OCI-LY7 (cell line): ENCODE data around the gene TMEM87A. TPM values are rescaled to one million over a fixed set of nuclear protein-coding genes. Genes with fewer than 3 reads are reported as not detected.

Experiments
- BruUV-seq: library from RNA; stranded (reverse); fragments of 400-500 nt; replicated peaks from 2 replicates; lab custom pipeline; 2021; lab: Mats Ljungman, UMichigan
- CTCF ChIA-PET: fragments of 300-600 bp; sonication (Branson Sonifier 250); formaldehyde crosslinking; loops from one replicate; lab custom pipeline; 2022; ENCODE audit warnings: antibody characterized with exemption; ENCODE audit not compliant: unreplicated experiment; lab: Charles Lee
- POLR2A ChIA-PET: fragments of 300-600 bp; sonication (Branson Sonifier 250); formaldehyde crosslinking; loops from one replicate; lab custom pipeline; 2022; ENCODE audit warnings: antibody characterized with exemption; lab: Charles Lee
- DNase-seq: peaks from one replicate; pipeline ENCODE4 v3.0.0-alpha.2; 2015; ENCODE audit warnings: low spot score
- H2AFZ ChIP-seq: fragments of 200-600 bp; sonication (generic), shearing (Covaris generic); 2 replicates; pipeline ENCODE4 v1.6.1; 2014; ENCODE audit warnings: mild to moderate bottlenecking, antibody characterized with exemption, low read length, moderate library complexity
- H3K27ac ChIP-seq: fragments of 200-600 bp; sonication (generic); 2 replicates; pipeline ENCODE4 v1.5.1; 2014; ENCODE audit warnings: mixed run types, low read depth, mild to moderate bottlenecking, moderate library complexity, low read length, inconsistent platforms; ENCODE audit not compliant: poor library complexity, severe bottlenecking
- H3K36me3 ChIP-seq: fragments of 200-600 bp; sonication (generic); 2 replicates; pipeline ENCODE4 v1.6.1; 2014; ENCODE audit warnings: mild to moderate bottlenecking, antibody characterized with exemption, low read length, moderate library complexity, mixed read lengths; ENCODE audit not compliant: insufficient read depth
- H3K4me1 ChIP-seq: fragments of 200-600 bp; sonication (generic); 2 replicates; pipeline ENCODE4 v1.5.1; 2014; ENCODE audit warnings: mild to moderate bottlenecking, low read length; ENCODE audit not compliant: insufficient read depth, poor library complexity, severe bottlenecking
- H3K4me2 ChIP-seq: fragments of 200-600 bp; sonication (generic); 2 replicates; pipeline ENCODE4 v1.6.1; 2014; ENCODE audit warnings: mild to moderate bottlenecking, low read length
- H3K4me3 ChIP-seq: fragments of 200-600 bp; sonication (generic); 2 replicates; pipeline ENCODE4 v1.5.1; 2014; ENCODE audit warnings: mild to moderate bottlenecking, low read depth, low read length; ENCODE audit not compliant: poor library complexity, severe bottlenecking
- H3K79me2 ChIP-seq: fragments of 200-600 bp; sonication (generic); 2 replicates; pipeline ENCODE4 v1.6.1; 2016; ENCODE audit warnings: low read depth, mild to moderate bottlenecking, low read length, moderate library complexity, mixed read lengths; ENCODE audit not compliant: insufficient read depth
- H3K9me2 ChIP-seq: fragments of 200-600 bp; sonication (generic); 2 replicates; pipeline ENCODE4 v1.6.1; 2016; ENCODE audit warnings: mild to moderate bottlenecking, low read length, mixed read lengths; ENCODE audit not compliant: insufficient read depth
- H3K9me3 ChIP-seq: fragments of 200-600 bp; sonication (generic); 2 replicates; pipeline ENCODE4 v1.6.1; 2014; ENCODE audit warnings: mild to moderate bottlenecking, mixed run types, low read length, mixed read lengths
- H4K20me1 ChIP-seq: fragments of 200-600 bp; sonication (generic); 2 replicates; pipeline ENCODE4 v1.6.1; 2014; ENCODE audit warnings: mild to moderate bottlenecking, antibody characterized with exemption, low read length, moderate library complexity, mixed read lengths; ENCODE audit not compliant: insufficient read depth
- CTCF ChIP-seq: fragments of 200-600 bp; sonication (generic); conservative IDR thresholded peaks from 2 replicates; pipeline ENCODE4 v1.5.1; 2014; ENCODE audit warnings: mild to moderate bottlenecking, antibody characterized with exemption, low read length, moderate library complexity, mixed read lengths
- EZH2phosphoT487 ChIP-seq: fragments of 200-600 bp; sonication (generic); IDR thresholded peaks from 2 replicates; pipeline ENCODE4 v1.6.1; 2018; ENCODE audit warnings: low read depth, borderline replicate concordance, mild to moderate bottlenecking, mixed run types, antibody characterized with exemption, low read length, moderate library complexity, mixed read lengths
- intact Hi-C: fragments of 100-400 bp; cut with micrococcal nuclease; formaldehyde crosslinking; loops from one replicate; pipeline ENCODE4 v1.10.0; 2022; ENCODE audit not compliant: unreplicated experiment
- total RNA-seq, 2 experiments: library from RNA; depleted of rRNA in 1 of 2; stranded (reverse); fragments of >200 nt in 1 of 2; shearing (Covaris generic) in 1 of 2; gene quantifications; 2 replicates each; pipeline ENCODE4 v1.2.3, GENCODE V29; 2014 to 2022

Gene TMEM87A
- total RNA-seq, 2 experiments from 2014 or later = 23.2 to 24.5 TPM

- BruUV-seq = no TSS peak
- intact Hi-C loops = no loop called here
- H3K4me1 ChIP-seq = no peaks in the 10 kb centered on the region
- ChIA-PET CTCF (no interaction called here), POLR2A (interaction anchor here (1.1 to 1.4 kb wide), 3 partner anchors 20 to 25 kb away, joined by 3 to 4 read pairs (median 3); partner anchors contain the start of genes GANC and TMEM87A)
- no peak overlapping the region for H3K4me3 ChIP-seq
- peaks cover 9% of the 10 kb centered on the region; the same call in 1 of the 2 replicates for H3K9me3 ChIP-seq
- no peaks in the 10 kb centered on the region for H3K9me2 ChIP-seq
- no peak for TF ChIP-seq CTCF
- no peak for TF ChIP-seq EZH2phosphoT487
- peaks cover 67% of the 10 kb centered on the region for H3K36me3 ChIP-seq
- no peak overlapping the region for H3K27ac ChIP-seq
- H4K20me1 ChIP-seq = no peaks in the 10 kb centered on the region
- H3K4me2 ChIP-seq = no peak overlapping the region
- no peak overlapping the region for H2AFZ ChIP-seq
- no peaks in the 10 kb centered on the region for H3K79me2 ChIP-seq
- no peak for DNase-seq
These were observed 19.9 kb downstream of the TMEM87A start for GRCh38 chr15:42253300-42253699.

- H3K27ac ChIP-seq = no peak overlapping the region
- TF ChIP-seq CTCF = no peak
- BruUV-seq = no TSS peak
- H3K79me2 ChIP-seq = no peaks in the 10 kb centered on the region
- no peak overlapping the region for H2AFZ ChIP-seq
- H3K9me3 ChIP-seq = no peaks in the 10 kb centered on the region
- no peaks in the 10 kb centered on the region for H4K20me1 ChIP-seq
- H3K4me3 ChIP-seq = no peak overlapping the region
- no peaks in the 10 kb centered on the region for H3K9me2 ChIP-seq
- ChIA-PET CTCF (no interaction called here), POLR2A (interaction anchor here (1.0 kb wide), 1 partner anchor 1405 kb away, joined by 4 read pairs; no protein-coding TSS in a partner anchor)
- no peak for DNase-seq
- intact Hi-C loops = no loop called here
- H3K36me3 ChIP-seq = peaks cover 61% of the 10 kb centered on the region
- H3K4me2 ChIP-seq = no peak overlapping the region
- no peaks in the 10 kb centered on the region for H3K4me1 ChIP-seq
These were observed 32.4 kb downstream of the TMEM87A start for GRCh38 chr15:42240823-42241222.

DNA sequence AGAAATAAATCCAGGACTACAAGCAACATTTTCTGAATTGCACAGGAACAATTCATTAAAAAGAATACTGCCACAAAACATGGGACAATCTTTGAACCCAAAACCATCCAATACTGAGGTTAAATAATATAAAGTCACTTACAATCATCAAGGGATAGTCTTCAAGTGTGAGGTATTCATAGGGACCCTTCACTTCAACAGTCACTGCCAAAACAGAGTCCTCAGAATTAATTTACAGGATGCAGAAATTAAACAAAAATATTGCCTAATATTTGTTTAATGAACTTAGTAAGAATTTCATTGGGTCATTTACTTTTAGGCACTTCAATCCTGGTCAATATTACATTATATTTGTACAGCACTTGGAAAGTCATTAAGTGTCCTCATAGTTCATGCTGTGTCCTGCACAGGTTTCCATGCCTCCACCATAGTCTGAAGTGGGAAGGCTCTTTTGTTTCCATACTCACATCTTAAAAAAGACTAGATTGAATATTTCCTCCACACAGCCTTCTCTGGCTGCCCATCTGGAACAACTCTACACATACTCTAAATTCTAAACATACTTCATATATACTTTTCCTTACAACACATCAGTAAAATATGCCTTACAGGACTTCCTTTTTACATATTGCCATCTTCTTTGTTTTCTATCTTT is 33.6 kb downstream of the TMEM87A start:
- H3K36me3 ChIP-seq = peaks cover 71% of the 10 kb centered on the region
- DNase-seq = no peak
- H4K20me1 ChIP-seq = no peaks in the 10 kb centered on the region
- H3K79me2 ChIP-seq = no peaks in the 10 kb centered on the region
- BruUV-seq = no TSS peak
- H3K4me3 ChIP-seq = no peak overlapping the region
- H3K9me3 ChIP-seq = no peaks in the 10 kb centered on the region
- no peak overlapping the region for H2AFZ ChIP-seq
- CTCF ChIA-PET = no interaction called here
- intact Hi-C loops = no loop called here
- no peaks in the 10 kb centered on the region for H3K4me1 ChIP-seq
- no peak overlapping the region for H3K27ac ChIP-seq
- POLR2A ChIA-PET = interaction anchor here (0.5 to 0.9 kb wide), 2 partner anchors 13 to 90 kb away, joined by 3 read pairs; no protein-coding TSS in a partner anchor
- H3K4me2 ChIP-seq = no peak overlapping the region
- no peaks in the 10 kb centered on the region for H3K9me2 ChIP-seq
- TF ChIP-seq CTCF = no peak
- TF ChIP-seq EZH2phosphoT487 = no peak
